NCI-H2171 (cell line): Measurements from ENCODE around the gene MCC.

ENCODE experiments used
- DNase-seq: peaks from one replicate; lab custom pipeline; 2025; lab: John Stamatoyannopoulos, UW

MCC gene

GRCh38 chr5:113106821-113107220, 381.4 kb downstream of the MCC start:
- DNase-seq = no peak

- DNase-seq = no peak
Observed at GRCh38 chr5:113105693-113106280, 382.5 kb downstream of the MCC start.

GRCh38 chr5:113103330-113103729, 384.9 kb downstream of the MCC start:
- DNase-seq = no peak

- DNase-seq = no peak
Observed at GRCh38 chr5:113102121-113102531, 386.1 kb downstream of the MCC start.

- DNase-seq = no peak
Observed at GRCh38 chr5:113100981-113101380, 387.3 kb downstream of the MCC start.

- DNase-seq = peak; percentile 10
Observed at GRCh38 chr5:113099822-113100221, 388.4 kb downstream of the MCC start.

- DNase-seq = no peak
Observed at GRCh38 chr5:113098378-113098777, 389.9 kb downstream of the MCC start.

GRCh38 chr5:113095831-113096230, 392.4 kb downstream of the MCC start:
- DNase-seq = no peak

- no peak for DNase-seq
Observed at GRCh38 chr5:113093558-113093957, 394.7 kb downstream of the MCC start.

- no peak for DNase-seq
Observed at GRCh38 chr5:113092683-113093082, 395.6 kb downstream of the MCC start.

- no peak for DNase-seq
Observed at GRCh38 chr5:113091622-113092021, 396.6 kb downstream of the MCC start.

GRCh38 chr5:113090336-113091106, 397.7 kb downstream of the MCC start:
- DNase-seq = no peak

- no peak for DNase-seq
Observed at GRCh38 chr5:113089653-113090335, 398.5 kb downstream of the MCC start.

GRCh38 chr5:113087976-113088514, 400.2 kb downstream of the MCC start:
- DNase-seq = no peak

- DNase-seq = no peak
Observed at GRCh38 chr5:113085880-113086409, 402.3 kb downstream of the MCC start.

- DNase-seq = no peak
Observed at GRCh38 chr5:113085084-113085414, 403.2 kb downstream of the MCC start.

GRCh38 chr5:113084402-113085083, 403.7 kb downstream of the MCC start:
- DNase-seq = no peak

GRCh38 chr5:113083481-113083880, 404.8 kb downstream of the MCC start:
- DNase-seq = no peak

- no peak for DNase-seq
Observed at GRCh38 chr5:113082547-113082905, 405.7 kb downstream of the MCC start.

- DNase-seq = no peak
Observed at GRCh38 chr5:113081881-113082546, 406.2 kb downstream of the MCC start.

GRCh38 chr5:113081091-113081839, 407.0 kb downstream of the MCC start:
- DNase-seq = no peak
